ENCODE measurements around the gene PLLP.

The PLLP gene

DNA sequence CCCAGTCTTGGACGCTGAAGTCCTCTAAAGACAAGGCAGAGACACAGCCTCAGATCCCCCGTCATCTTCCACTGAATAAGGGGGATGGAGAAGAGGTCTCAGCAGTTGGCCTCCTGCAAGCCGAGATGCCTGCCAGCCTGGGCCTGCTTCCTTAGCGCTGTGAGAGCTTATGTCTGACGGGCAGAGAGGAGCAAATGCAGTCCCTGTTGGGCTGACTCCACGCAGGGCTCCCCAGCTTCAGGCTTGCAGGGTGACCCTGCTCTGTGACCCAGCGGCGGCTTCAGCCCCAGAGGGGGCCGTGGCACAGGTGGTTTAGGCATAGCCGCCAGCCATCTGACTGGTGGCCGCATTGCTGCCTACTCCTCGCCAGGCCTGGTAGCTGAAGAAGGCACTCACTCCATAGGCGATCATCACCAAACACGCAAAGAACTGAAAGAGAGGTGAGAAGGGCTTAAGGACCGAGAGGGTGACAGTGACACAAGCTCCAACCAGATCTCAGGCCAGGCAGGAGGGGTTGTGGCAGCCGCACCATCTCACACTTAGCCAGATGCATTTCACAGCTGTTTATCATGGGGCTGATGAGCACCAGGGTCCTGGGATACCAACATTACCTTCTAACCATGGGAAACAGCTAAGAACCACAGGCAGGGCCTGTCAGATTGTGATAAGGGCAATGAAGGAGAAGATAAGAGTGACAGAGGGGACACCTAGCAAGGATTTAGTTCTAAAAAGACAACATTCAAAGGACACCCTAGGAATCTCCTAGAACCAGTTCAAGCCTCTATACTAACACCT is 27.7 kb downstream of the PLLP start:
- DNase-seq (ENCODE audit: low read depth): no peak

DNA sequence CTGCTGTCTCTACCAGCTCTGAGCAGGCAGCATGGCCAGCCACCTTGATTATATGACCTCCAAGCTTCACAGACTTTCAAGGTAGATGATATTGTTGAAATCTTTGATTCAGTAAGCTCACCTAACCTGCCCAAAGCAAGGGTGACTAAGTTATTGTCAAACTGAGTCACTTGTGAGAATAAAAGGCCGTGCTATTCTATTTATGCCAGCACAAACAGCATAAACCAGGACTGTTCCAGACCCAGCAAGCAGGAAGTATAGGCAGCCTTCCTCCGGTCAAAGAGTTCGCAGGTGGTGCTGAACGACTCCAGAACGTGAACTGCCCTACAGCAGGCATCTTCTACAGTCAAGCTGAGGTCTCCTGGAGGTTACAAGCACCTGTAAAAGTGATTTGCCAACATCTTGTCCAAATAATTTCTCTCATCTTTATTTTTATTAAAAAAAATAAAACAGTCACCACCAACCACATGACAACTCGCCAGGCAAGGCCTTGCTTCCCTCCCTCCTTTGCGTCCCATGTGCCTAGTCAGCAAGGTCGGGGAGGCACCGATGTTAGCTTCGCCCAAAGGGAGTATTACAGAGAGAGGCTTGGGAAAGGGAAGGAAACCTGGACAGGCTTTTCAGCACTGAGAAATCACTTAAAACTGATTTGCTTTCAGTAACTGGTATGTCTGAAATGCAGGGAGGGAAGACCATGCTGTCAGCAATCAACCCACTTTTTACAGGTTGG is 28.6 kb downstream of the PLLP start:
- DNase-seq (ENCODE audit: low read depth): no peak

GRCh38 chr16:57253466-57253865 is 31.0 kb downstream of the PLLP start:
- DNase-seq (ENCODE audit: low read depth): peak; percentile 23

GRCh38 chr16:57252148-57252721 is 32.2 kb downstream of the PLLP start:
- no peak for DNase-seq (ENCODE audit: low read depth)

DNA sequence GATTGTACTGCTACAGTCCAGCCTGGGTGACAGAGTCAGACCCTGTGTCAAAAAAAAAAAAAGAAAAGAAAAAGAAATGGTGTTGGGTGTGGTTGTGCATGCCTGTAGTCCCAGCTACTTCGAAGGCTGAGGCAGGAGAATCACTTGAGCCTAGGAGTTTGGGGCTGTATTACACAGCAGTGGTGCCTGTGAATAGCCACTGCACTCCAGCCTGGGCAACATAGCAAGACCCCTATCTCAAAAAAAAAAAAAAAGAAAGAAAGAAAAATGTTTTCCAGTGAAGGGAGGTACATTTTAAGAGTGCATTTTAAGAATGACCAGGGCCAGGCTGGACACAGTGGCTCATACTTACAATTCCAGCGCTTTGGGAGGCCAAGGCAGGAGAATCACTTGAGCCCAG is 33.1 kb downstream of the PLLP start:
- DNase-seq (ENCODE audit: low read depth): no peak

GRCh38 chr16:57245472-57246113 is 38.9 kb downstream of the PLLP start:
- peak; percentile 43 for DNase-seq (ENCODE audit: low read depth)

GRCh38 chr16:57244767-57245471 is 39.6 kb downstream of the PLLP start, which contains the start of gene ARL2BP:
ARL2BP (plus strand) TSS chr16:57245259; CDS start chr16:57245368, 109 bp downstream.
- DNase-seq (ENCODE audit: low read depth): peak; percentile 98

- DNase-seq (ENCODE audit: low read depth): no peak
Observed at GRCh38 chr16:57244463-57244766, 40.1 kb downstream of the PLLP start.

DNA sequence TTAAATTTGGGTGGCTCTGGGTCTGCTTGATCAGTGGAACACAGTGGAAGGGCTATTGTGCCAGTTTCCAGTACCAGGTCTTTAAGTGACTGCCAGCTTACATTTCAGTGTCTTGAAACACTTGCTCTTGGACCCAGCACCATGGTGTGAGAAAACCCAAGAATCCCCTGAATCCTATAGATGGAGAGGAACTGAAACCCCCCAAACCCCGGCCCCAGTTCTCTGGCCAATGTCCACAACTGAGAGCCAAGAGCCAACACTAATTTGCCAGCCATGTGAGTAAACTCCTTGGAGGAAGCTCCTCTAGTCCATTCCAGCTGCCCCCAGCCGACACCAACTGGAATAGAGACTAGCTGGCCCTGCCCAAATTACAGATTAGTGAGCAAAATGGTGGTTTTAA is 41.8 kb downstream of the PLLP start:
- DNase-seq (ENCODE audit: low read depth): no peak

- DNase-seq (ENCODE audit: low read depth): no peak
Observed at GRCh38 chr16:57240851-57241250, 43.6 kb downstream of the PLLP start.

DNA sequence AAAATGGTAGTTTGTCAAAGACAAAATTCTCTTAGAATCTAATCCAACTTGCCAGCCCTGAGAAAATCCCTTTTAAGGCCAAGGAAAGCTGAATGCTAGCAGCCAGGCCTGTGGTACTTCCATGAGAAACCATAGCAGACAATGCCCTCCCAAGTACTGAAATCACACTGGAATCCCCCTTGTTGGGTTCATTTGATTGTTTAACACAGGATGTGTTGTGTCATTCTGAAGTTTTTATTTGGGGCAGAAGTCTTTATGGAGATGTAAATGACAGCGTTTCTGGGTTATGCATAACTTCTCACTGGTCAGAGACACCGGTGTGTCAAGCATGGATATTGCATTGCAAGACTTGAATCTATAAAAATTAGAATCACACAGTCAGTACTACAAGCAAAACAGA is 45.4 kb downstream of the PLLP start:
- DNase-seq (ENCODE audit: low read depth): no peak

DNA sequence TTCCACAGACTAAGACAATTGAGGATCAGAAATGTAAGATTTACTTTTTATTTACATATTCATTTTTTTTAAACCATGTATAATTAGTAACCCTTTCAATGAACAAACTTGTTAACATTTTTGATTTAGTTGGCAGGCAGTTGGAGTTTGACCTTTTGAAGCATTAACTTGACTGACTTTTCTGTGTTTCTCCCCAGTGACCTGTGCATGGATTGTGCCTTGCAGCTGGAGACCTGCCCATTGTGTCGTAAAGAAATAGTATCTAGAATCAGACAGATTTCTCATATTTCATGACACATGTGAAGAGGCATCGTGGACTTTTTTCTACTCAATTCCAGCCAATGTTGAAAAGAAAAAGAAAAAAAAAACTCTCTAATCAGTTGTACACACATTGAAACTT is 45.8 kb downstream of the PLLP start:
- DNase-seq (ENCODE audit: low read depth): no peak

DNA sequence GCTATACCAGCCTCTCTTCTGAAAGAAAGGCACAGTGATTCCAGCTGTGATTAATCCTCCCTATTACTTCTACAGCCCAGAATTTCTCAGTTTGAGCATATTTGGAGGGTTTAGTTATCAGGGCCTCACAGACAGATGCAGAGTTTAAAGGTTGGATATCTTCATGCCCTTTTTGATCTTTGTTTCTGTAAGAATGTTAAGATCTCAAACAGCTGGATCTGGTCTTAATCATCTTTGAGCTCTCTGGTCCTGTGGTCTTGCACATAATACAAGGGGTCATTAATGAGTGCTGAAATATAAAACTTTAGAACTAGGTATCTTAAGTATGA is 48.5 kb downstream of the PLLP start:
- DNase-seq (ENCODE audit: low read depth): no peak

DNA sequence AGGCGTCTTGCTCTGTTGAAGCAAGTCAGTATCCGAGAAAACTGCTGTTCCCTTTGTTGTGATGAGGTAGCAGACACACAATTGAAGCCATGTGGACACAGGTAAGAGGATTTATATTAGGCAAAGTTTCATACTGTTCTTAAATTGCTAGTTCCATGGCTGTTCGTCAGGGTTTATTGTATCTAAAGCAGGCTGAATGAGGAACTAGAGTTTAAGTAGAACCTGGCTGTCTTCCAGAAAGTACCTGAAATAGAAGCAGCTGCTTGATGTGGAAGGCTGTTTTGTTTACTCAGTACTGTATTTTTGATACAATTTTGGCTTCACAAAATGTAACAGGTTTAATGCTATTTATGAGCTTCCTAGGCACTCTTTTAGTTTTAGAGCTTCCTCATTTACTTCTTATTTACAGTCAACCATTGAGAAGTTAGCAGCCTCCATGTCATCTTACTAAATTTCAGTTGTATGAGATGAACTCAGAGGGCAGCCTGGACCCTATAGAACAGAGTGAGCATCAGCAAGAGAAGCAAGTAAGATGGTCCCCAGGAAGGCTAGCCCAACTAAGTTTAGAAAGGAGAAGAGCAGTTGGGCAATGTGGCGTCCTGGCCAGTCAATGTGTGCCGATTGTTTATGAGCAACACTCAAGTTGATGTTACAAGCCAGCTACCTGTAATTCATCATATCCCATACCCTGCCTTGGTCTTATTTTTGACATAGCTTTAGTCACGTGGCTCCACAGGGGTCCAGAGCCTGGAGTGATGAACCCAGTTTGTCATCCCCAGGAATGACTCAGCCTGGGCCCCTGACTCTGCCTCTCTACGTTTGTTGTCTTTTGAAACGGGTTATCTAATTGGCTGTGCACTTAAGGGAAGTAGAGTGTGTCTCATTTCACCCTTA is 49.1 kb downstream of the PLLP start:
- peak; percentile 95 for DNase-seq (ENCODE audit: low read depth)

DNA sequence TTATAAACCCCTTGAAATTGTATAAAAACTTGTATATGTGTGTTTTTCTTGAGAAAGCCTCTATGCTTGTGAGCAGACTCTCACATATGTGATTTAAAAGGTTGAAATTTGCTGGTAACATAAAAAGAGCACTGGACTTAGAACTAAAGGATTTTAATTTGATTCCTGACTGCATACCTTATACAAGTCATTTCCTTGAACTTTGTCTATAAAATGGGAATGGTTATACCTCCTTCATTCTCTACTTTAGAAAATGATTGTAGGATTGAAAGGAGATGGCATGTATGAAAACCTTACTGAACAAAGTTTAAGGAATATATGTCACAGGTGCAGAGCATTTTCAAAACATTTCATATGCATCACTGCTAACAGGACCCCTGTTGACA is 49.8 kb downstream of the PLLP start:
- no peak for DNase-seq (ENCODE audit: low read depth)

- DNase-seq (ENCODE audit: low read depth): no peak
Observed at GRCh38 chr16:57233944-57234706, 50.3 kb downstream of the PLLP start.

DNA sequence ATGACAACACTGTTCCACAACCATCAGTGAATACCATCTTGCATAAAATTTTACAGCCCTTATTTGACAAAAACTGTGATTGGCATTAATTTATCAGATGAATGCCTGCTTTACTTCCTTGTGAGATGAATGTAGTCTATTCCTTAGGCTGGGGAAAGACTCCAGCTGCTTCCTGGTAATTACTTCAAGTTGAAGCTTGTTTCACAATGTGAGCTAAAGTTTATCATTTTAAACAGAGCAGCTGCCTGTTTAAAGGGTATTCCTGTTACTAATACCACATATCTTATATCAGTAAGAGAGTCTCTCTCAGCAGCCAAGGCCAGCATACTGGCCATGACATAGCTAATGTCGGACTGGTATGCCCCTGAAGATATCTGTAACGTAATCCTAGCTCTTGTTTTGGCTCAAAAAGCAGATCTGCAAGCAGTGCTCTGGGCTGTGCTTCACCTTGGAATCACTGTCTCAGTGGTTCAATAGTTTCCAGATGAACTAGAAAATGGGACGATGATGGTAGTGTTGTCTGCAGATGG is 52.6 kb downstream of the PLLP start:
- no peak for DNase-seq (ENCODE audit: low read depth)

DNA sequence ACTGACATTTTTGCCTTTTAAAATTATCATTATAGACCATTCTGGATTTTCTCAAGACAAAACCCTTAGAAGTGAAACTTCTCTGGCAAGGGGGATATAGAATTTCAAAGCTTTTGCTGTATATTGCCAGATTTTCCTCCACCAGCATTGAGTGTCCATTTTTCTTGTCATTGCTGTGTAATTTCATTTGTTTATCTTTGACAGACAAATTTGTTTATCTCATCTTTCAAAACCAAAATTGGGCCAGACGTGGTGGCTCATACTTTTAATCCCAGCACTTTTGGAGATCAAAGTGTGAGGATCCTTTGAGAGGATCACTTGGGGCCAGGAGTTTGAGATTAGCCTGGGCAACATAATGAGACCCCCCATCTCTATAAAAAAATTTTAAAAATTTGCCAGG is 55.4 kb downstream of the PLLP start:
- DNase-seq (ENCODE audit: low read depth): no peak

DNA sequence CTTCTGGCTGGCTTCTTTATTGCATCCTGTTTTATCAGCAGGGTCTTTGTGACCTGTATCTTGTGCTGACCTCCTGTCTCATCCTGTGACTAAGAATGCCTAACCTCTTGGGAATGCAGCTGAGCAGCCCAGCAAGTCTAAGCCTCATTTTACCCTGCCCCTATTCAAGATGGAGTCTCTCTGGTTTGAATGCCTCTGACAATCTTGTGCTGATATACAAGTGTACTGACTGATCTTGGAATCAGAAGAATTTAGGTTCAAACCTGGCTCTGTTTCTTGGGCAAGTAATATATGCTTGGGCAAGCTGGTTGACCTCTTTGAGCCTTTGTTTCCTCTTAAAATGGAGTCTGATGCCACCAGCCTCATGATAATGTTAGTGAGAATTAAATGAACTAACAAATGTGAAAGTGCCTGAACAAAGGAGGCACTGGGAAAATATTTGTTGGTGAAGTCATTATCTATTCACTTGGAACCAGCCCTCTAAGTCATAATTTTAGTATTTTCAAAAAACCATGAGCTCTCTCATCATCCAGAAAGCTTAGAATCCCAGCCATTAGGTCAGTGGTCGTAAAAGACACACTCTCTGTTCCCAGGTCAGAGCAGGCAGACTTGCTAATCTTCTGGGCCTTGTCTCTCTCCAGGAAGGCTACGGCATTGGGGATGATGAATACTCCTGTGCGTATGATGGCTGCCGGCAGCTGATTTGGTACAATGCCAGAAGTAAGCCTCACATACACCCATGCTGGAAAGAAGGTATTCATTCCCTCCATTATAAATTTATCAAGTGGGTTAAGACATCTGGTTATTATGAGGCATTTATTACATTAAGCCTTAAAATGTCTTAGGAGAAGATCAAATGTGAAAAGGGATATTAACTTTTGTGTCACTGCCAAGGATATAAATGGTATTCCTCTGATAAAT is 57.5 kb downstream of the PLLP start:
- peak; percentile 33 for DNase-seq (ENCODE audit: low read depth)

Data from ELR (cell line).